Stromal cell of bone marrow (primary cell): ENCODE measurements around the gene RPL37.
"Not testable (repeated sequence)": the region's sequence is repeated elsewhere in the genome, so short reads cannot be mapped to it uniquely, and the experiment has no call there.

Source experiments
- DNase-seq: peaks from one replicate; pipeline ENCODE4 v3.0.0-alpha.2; 2012; ENCODE audit warnings: low read depth

RPL37 gene

GRCh38 chr5:40834849-40835787, at the start of gene RPL37:
TSS of gene RPL37 (minus strand) at chr5:40835222. CDS start at chr5:40835185, 37 bp downstream.
- DNase-seq, result peak; percentile 95

GRCh38 chr5:40883051-40883450, 48.0 kb upstream of the RPL37 start:
- DNase-seq, result not testable (repeated sequence)

- DNase-seq, result no peak
Observed at GRCh38 chr5:40882291-40882690, 47.3 kb upstream of the RPL37 start.

GRCh38 chr5:40879163-40879942, 44.3 kb upstream of the RPL37 start:
- no peak for DNase-seq

GRCh38 chr5:40877371-40877988, 42.5 kb upstream of the RPL37 start:
- no peak for DNase-seq

GRCh38 chr5:40875958-40876357, 40.9 kb upstream of the RPL37 start:
- no peak for DNase-seq

GRCh38 chr5:40873286-40873880, 38.4 kb upstream of the RPL37 start:
- no peak for DNase-seq

- DNase-seq, result not testable (repeated sequence)
Observed at GRCh38 chr5:40872253-40872652, 37.2 kb upstream of the RPL37 start.

- DNase-seq, result no peak
Observed at GRCh38 chr5:40871177-40871576, 36.2 kb upstream of the RPL37 start.

GRCh38 chr5:40869384-40869783, 34.4 kb upstream of the RPL37 start:
- DNase-seq, result no peak

GRCh38 chr5:40866844-40867243, 31.8 kb upstream of the RPL37 start:
- DNase-seq, result no peak

GRCh38 chr5:40865004-40865403, 30.0 kb upstream of the RPL37 start:
- DNase-seq, result not testable (repeated sequence)

GRCh38 chr5:40860711-40861110, 25.7 kb upstream of the RPL37 start:
- no peak for DNase-seq

- no peak for DNase-seq
Observed at GRCh38 chr5:40853632-40854192, 18.7 kb upstream of the RPL37 start.

- no peak for DNase-seq
Observed at GRCh38 chr5:40847525-40847924, 12.5 kb upstream of the RPL37 start.

- DNase-seq, result no peak
Observed at GRCh38 chr5:40846371-40846770, 11.3 kb upstream of the RPL37 start.

GRCh38 chr5:40844565-40844964, 9.5 kb upstream of the RPL37 start:
- DNase-seq, result no peak

GRCh38 chr5:40842351-40842750, 7.3 kb upstream of the RPL37 start:
- DNase-seq, result peak; percentile 62

- peak; percentile 37 for DNase-seq
Observed at GRCh38 chr5:40841068-40841805, 6.2 kb upstream of the RPL37 start, which contains the start of gene CARD6. TSS of gene CARD6 (plus strand) at chr5:40841367. CDS start at chr5:40841383, 16 bp downstream.

GRCh38 chr5:40838086-40838485, 3.1 kb upstream of the RPL37 start:
- no peak for DNase-seq

- no peak for DNase-seq
Observed at GRCh38 chr5:40834391-40834848, 602 bp downstream of the RPL37 start.
